ENCODE measurements around the gene BPI. TPM values are rescaled to one million over a fixed set of nuclear protein-coding genes. Genes with fewer than 3 reads are reported as not detected.

Gene BPI
- total and polyA plus RNA-seq, 2 donors (not counting 1 experiment from before 2014, with no cell fraction given) = not detected

GRCh38 chr20:38346247-38346651 lies 42.3 kb downstream of the BPI start, which contains the start of gene LBP:
Gene LBP (plus strand): TSS chr20:38346482. CDS start chr20:38346517, 35 bp downstream.
- Histone ChIP-seq H3K9me3 (ENCODE audit: control insufficient read depth, insufficient read depth, low read depth, low read length) (no peaks in the 10 kb centered on the region), H3K27ac (ENCODE audit: insufficient read depth, low read length) (no peak within 1 kb of the TSS), H4K20me1 (ENCODE audit: control insufficient read depth, extremely low read depth, insufficient read depth, low read length) (no peaks in the 10 kb centered on the region), H3K4me1 (ENCODE audit: control insufficient read depth, extremely low read depth, insufficient read depth, low read length) (no peaks in the 10 kb centered on the region), H3K27me3 (ENCODE audit: control insufficient read depth, insufficient read depth, low read length) (peaks cover 4% of the 10 kb centered on the region), H3K36me3 (ENCODE audit: control insufficient read depth, insufficient read depth, low read length) (no peaks in the 10 kb centered on the region), H2AFZ (ENCODE audit: low read length) (no peak within 1 kb of the TSS), H3K4me3 (replicated peaks in 1 of 4; ENCODE audit: control extremely low read depth in 1 of 4, insufficient read depth in 1 of 4, low read depth in 3 of 4, low read length in 4 of 4) (no peak within 1 kb of the TSS), H3K9ac (ENCODE audit: insufficient read depth, low read length) (no peak within 1 kb of the TSS), H3K79me2 (ENCODE audit: control insufficient read depth, insufficient read depth, low read length) (no peaks in the 10 kb centered on the region), H3K4me2 (ENCODE audit: extremely low read depth, insufficient read depth, low read length) (no peak within 1 kb of the TSS)
- TF ChIP-seq CTCF (conservative IDR thresholded peaks at IDR 0.05 in 1 of 2, IDR thresholded peaks at IDR 0.05 in 1 of 2; ENCODE audit: low read depth in 1 of 2, low read length in 2 of 2) (no peak), EZH2 (IDR thresholded peaks at IDR 0.05; ENCODE audit: low read length, missing control alignments) (no peak)
- no peak for DNase-seq (ENCODE audit: low read depth in 2 of 2)

DNA sequence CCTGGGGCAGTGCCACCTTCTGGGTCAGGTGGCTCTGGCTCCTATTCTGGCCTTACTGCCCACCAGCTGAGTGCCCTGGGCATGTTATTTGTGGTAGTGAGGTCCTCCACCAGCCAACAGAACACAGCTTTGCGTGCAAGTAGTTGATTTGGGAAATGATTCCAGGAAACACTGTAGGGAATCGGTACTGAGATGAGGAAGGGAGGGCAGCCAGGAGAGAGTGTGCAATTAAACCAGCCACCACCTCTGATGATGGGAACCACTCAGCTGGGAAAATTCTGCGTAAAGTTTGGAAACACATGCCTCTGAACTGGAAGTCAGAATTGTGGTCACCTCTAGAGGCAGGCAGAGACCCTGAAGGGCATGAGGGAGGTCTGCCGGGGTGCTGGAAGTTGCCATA lies 42.8 kb downstream of the BPI start:
- Histone ChIP-seq H3K9me3 (ENCODE audit: control insufficient read depth, insufficient read depth, low read depth, low read length) (no peaks in the 10 kb centered on the region), H3K4me1 (ENCODE audit: control insufficient read depth, extremely low read depth, insufficient read depth, low read length) (no peaks in the 10 kb centered on the region), H3K4me2 (ENCODE audit: extremely low read depth, insufficient read depth, low read length) (no peak overlapping the region), H3K4me3 (replicated peaks in 1 of 4; ENCODE audit: control extremely low read depth in 1 of 4, insufficient read depth in 1 of 4, low read depth in 3 of 4, low read length in 4 of 4) (no peak overlapping the region), H3K36me3 (ENCODE audit: control insufficient read depth, insufficient read depth, low read length) (no peaks in the 10 kb centered on the region), H4K20me1 (ENCODE audit: control insufficient read depth, extremely low read depth, insufficient read depth, low read length) (no peaks in the 10 kb centered on the region), H3K9ac (ENCODE audit: insufficient read depth, low read length) (no peak overlapping the region), H3K27ac (ENCODE audit: insufficient read depth, low read length) (no peak overlapping the region), H2AFZ (ENCODE audit: low read length) (no peak overlapping the region), H3K27me3 (ENCODE audit: control insufficient read depth, insufficient read depth, low read length) (peaks cover 1% of the 10 kb centered on the region), H3K79me2 (ENCODE audit: control insufficient read depth, insufficient read depth, low read length) (no peaks in the 10 kb centered on the region)
- no peak for DNase-seq (ENCODE audit: low read depth in 2 of 2)
- TF ChIP-seq EZH2 (IDR thresholded peaks at IDR 0.05; ENCODE audit: low read length, missing control alignments) = no peak
- no peak for TF ChIP-seq CTCF (conservative IDR thresholded peaks at IDR 0.05 in 1 of 2, IDR thresholded peaks at IDR 0.05 in 1 of 2; ENCODE audit: low read depth in 1 of 2, low read length in 2 of 2)

DNA sequence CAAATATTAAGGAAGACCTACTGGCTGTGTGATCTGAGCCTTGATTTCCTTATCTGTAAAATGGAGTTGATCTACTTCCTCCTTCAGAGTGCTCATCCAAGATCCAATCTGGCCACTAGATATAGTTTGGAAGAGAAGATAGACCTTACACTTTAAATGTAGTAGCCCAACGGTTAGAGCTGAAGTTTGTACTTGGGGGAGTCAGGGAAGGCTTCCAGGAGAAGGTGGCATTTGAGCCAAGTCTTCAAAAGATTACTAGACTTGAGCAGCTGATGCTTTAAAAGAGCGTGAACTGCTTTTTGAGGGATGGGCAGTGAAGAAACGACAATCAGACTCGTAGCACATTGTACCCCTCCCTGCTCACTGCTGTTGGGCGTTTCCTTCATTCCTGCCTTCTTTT lies 45.9 kb downstream of the BPI start:
- no peak overlapping the region for H3K9ac ChIP-seq (ENCODE audit: insufficient read depth, low read length)
- H3K36me3 ChIP-seq (ENCODE audit: control insufficient read depth, insufficient read depth, low read length) = no peaks in the 10 kb centered on the region
- H3K4me2 ChIP-seq (ENCODE audit: extremely low read depth, insufficient read depth, low read length) = no peak overlapping the region
- no peaks in the 10 kb centered on the region for H3K9me3 ChIP-seq (ENCODE audit: control insufficient read depth, insufficient read depth, low read depth, low read length)
- no peak overlapping the region for H3K4me3 ChIP-seq (replicated peaks in 1 of 4; ENCODE audit: control extremely low read depth in 1 of 4, insufficient read depth in 1 of 4, low read depth in 3 of 4, low read length in 4 of 4)
- H3K27me3 ChIP-seq (ENCODE audit: control insufficient read depth, insufficient read depth, low read length) = no peaks in the 10 kb centered on the region
- no peak for DNase-seq (ENCODE audit: low read depth in 2 of 2)
- TF ChIP-seq EZH2 (IDR thresholded peaks at IDR 0.05; ENCODE audit: low read length, missing control alignments) (no peak), CTCF (conservative IDR thresholded peaks at IDR 0.05 in 1 of 2, IDR thresholded peaks at IDR 0.05 in 1 of 2; ENCODE audit: low read depth in 1 of 2, low read length in 2 of 2) (no peak)
- no peak overlapping the region for H3K27ac ChIP-seq (ENCODE audit: insufficient read depth, low read length)
- no peaks in the 10 kb centered on the region for H3K79me2 ChIP-seq (ENCODE audit: control insufficient read depth, insufficient read depth, low read length)
- H4K20me1 ChIP-seq (ENCODE audit: control insufficient read depth, extremely low read depth, insufficient read depth, low read length) = no peaks in the 10 kb centered on the region
- H2AFZ ChIP-seq (ENCODE audit: low read length) = no peak overlapping the region
- no peaks in the 10 kb centered on the region for H3K4me1 ChIP-seq (ENCODE audit: control insufficient read depth, extremely low read depth, insufficient read depth, low read length)

All from fibroblast of lung (primary cell).